NCI-H1417 treated with DMSO at 0.1 percent for 48 hours (cell line): ENCODE data around the gene AMBRA1.
A peak's percentile ranks its signal among the peaks of the same experiment; 100 is the strongest.
"Not testable (repeated sequence)": the region's sequence is repeated elsewhere in the genome, so short reads cannot be mapped to it uniquely, and the experiment has no call there.

Experiments used
- DNase-seq: peaks from one replicate; lab custom pipeline; 2025; lab: John Stamatoyannopoulos, UW

The AMBRA1 gene

DNA sequence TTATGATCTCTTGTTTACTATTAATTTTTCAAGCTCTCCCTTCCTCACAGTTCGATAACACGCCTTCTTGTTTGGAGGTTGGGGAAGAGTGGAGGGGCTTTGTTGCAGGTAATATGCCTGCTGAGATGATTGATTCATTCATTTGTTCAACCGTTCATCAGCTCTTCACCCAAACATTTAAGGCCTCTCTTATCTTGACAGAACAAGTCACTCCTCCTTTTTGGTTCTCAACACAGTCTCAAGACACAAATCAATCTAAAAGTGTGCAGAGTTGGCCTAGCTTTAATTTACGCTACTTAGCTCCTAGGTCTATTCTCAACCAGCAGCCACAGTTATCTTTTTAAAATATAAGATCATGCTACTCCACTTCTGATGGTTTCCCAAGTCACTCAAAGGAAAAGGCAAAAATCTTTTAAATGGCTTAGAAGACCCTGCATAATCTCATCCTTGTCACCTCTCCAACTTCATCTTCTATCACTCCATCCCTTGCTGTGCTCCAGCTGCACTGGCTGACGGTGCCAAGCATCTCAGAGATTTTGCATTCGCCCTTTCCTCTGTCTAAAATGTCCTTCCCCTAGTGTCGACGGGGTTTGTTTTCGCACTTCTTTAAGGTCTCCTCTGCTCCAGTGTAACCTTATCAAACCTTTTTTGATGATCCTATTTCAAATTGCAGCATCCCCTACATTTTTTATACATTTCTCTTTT, 60.3 kb downstream of the AMBRA1 start:
- no peak for DNase-seq

DNA sequence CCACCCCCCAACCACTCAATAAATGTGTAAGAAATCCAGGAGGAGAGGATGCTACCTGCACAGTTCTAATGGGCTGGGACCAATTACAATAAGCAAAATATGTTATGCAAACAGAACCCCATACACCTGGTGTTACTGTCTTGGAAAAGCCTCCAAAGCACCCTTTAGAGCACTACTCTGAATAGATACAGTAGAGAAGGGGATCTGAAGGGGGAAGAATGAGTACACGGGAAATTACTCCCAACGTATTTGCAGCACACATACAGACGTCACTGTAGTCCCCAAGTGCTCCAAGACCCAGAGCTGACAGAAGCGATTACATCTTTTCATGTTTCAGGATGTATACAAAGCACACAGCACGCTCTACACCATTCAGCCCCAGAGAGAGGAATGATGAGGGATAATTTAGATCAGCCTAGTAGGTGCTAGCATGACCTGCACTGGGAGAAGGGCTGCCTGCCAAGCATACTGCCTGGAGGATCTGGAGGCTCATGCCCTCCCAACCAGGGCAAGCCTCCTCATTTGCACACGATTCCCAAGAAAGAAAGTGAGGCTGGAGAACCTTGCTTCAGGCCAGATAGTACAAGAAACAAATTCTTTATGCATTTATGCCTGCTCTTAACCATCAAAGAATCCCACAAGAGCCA, 63.8 kb downstream of the AMBRA1 start:
- no peak for DNase-seq

DNA sequence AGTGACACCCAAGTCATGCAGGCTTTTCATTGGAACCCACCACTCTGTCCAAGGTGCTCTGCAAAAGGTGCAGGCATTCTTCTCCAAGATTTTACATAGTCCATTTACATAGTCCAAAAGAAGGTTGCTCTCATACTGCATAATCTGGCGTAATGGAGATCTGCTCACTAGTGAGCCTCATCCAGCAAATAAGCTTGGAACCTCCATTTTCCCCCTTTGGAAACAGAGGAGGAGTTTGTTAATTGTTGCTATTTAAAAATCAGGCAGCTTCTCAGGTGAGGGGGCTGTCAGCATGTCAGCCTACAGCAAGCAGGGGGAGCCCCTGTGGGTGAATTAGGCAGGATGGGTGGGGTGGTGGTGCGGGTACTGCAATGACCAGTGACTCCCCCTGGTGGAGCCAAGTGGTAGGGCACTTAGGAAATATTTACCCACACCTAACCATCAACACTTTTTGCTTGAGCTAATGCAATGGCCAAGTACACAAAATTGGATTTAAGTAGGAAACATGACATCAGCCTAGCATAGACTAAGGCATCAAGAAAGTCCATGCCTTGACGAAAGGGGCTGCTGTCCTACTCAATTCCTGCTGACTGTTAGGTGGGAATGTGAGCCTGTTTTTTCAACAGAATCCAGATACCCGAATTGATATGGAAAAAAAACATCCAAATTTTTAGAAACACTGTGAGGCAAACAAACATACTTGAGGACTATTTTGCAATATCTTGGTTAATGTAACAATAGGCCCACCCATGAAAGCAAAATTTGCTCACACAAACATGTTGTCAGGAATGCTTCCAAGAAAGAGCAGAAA, 64.5 kb downstream of the AMBRA1 start:
- no peak for DNase-seq

DNA sequence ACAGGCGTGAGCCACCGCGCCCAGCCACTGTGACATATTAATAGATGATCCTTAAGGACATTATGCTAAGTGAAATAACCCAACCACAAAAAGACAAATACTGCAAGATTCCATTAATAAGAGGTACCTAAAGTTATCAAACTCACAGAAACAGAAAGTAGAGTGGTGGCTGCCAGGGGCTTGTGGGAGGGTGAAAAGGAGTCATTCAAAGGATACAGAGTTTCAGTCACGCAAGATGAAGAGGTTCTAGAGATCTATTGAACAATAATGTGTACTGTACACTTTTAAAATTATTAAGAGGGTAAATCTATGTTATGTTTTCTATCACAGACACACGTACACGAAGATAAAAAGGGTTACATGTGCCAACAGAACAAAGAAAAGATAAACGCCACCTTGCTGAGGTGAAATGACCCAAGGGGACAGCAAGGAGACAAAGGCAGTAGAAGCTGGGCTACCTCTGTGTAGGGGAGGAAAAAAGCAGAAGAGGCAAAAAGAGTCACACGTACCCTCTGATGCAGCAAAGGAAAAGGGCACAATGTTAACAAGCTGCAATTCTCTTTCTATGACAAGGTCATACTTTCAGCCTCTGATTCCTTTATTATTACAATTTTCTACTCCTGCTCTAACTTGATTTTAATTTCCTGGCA, 65.3 kb downstream of the AMBRA1 start:
- DNase-seq, result no peak

DNA sequence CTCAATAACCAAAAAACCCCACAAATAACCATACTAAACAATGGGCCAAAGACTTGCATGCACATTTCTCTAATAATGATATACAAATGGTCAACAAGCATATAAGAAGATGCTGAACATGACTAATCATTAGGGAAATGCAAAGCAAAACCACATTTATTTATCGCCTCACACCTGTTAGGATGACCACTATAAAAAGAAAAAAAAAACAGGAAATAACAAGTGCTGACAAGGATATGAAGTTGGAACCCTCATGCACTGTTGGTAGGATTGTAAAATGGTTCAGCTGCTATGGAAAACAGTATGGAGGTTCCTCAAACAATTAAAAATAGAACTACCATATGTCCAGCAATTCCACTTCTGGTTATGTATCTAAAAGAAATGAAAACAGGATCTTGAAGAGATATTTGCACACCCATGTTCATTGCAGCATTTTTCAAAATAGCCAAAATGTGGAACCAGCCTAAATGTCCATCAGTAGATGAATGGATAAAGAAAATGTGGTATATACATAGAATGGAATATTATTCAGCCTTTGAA, 66.2 kb downstream of the AMBRA1 start:
- DNase-seq, result no peak

DNA sequence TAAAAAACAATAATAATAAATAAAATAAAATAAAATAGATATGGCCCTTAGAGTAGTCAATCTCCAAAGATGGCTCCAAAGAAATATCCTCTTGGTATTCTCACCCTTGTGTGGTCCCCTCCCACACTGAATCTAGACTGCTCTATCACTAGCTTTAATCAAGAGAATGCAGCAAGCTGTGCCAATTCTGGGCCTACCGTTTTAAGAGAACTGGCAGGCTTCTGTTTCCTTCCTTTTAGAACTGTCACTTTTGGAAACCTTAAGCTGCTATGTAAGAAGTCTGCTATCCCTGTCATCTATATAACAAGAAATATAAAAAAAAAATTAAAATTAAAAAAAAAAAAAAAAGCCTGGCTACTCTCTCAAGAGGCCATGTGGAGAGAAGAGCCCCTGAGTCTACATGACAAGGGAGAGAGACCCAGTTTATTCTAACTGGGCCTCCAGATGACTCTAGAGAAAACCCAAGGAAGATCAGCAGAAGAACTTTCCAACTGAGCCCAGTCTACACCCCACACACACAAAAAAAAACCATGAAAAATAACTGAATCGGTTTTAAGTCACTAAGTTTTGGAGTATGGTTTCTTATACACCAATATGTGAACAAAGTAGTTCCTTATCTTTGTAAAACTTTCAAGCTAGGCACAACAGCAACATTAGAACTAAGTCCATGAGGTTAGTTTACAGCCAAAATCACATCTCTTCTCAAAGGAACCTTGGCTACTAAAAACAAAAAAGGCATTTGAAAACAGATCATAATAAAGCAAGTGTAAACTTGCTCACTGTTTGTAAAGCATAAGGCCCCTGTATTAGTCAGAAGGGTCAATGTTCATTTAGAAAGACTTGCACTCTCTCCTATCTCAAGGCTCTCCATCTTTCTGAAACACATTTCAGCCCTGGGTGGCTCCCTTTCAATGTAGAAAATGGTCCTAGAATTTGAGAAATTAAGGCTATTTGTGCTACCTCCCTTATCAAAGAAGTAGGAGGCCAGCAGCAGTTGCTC, 67.3 kb downstream of the AMBRA1 start:
- no peak for DNase-seq

DNA sequence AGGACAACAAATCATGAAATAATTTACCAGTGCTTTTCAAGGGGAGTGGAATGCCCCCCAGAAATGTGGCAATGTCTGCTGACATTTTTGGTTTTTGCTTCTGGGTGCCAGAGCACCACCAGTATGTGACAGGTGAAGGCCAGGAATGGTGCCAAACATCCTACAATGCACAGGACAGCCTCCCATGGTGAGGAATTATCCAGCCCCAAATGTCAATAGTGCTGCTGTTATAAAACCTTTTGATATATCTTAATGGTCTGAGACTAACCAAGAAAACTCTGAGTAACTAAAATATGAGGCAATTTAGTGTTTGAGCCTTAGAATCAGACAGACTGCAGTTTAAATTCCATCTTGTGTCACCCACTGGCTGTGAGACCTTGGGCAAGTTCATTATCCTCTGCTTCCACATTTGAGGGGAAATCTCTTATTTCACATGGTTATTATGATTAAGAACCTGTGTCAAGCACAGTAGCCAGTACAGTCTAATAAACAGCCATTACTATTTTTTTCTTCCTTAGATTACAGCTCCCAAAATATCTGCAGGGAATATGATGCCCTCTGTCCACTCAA, 69.5 kb downstream of the AMBRA1 start:
- DNase-seq, result no peak

DNA sequence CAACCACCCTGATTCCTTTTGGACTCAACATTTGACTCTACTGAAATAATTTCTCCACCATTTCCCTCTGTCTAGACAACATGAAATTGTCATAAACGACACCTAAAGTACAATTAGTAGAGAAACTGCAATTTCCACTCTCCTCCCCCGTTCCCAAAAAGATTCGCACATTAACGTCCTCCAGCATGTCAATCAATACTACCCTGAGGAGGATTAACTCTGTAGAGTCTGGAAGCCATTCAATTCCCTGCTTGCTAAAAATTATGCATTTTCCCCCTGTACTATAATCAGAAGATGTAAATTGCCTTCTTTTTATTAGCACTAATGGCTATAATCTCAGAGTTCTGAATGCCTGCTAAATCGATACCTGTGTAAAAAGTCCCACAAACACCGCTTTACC, 70.5 kb downstream of the AMBRA1 start:
- no peak for DNase-seq

DNA sequence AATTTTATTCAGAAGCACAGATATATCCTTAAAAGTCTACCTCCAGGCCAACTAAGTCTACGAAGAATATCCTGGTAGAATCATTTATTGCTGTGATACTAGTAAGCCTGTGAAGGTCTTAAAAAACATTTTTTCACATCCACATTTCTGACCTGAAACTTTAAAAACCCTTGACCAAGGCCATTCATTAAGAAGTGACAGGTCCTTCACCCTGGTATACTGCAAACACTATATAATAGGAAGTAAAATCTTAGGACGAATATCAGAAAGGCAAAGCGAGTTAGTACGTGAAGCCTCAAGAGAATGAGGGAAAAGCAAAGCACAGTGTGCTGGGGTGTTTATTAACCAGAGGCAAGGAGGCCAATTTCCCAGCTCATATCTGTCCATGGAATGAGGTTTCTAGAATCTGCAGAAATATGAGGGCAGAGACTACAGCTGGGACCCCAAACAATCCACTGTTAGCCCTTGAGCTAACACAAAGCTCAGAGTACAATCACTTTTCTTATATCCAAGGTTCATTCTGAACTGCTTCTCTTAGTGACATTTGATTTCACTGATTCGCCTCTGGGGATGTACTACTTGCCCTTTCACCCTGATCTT, 71.0 kb downstream of the AMBRA1 start:
- DNase-seq, result no peak

DNA sequence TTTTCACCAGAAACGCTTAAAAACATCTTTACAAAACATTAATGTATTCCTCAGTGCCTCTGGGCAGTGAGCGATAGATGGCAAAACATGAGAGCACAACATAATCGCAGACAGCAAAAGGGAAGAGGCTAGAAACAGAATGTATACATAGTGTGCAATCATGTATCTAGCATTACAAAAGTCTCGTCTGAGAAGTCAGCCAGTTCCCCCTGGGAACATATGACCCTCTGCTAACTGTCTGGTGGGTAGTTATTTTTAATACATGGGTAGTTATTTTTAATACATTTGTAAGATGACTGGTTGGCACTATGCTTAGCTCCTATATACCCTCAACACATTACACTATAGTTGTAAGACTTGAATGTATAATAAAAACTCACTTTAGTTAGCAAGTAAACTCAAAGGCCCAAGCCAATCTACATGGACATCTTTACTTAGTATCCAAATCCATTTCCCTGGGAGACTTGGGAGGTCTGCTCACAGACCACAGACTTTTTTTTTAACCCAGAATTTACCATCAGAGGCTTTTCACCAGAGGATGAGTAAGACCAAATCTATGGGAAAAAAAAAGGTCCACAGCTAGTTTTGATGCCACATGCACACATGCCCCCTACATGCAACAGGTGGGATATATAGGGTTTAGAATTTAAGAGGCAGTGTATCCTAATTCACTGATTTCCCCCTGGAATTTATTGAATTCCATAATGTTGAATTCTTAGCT, 71.7 kb downstream of the AMBRA1 start:
- no peak for DNase-seq

DNA sequence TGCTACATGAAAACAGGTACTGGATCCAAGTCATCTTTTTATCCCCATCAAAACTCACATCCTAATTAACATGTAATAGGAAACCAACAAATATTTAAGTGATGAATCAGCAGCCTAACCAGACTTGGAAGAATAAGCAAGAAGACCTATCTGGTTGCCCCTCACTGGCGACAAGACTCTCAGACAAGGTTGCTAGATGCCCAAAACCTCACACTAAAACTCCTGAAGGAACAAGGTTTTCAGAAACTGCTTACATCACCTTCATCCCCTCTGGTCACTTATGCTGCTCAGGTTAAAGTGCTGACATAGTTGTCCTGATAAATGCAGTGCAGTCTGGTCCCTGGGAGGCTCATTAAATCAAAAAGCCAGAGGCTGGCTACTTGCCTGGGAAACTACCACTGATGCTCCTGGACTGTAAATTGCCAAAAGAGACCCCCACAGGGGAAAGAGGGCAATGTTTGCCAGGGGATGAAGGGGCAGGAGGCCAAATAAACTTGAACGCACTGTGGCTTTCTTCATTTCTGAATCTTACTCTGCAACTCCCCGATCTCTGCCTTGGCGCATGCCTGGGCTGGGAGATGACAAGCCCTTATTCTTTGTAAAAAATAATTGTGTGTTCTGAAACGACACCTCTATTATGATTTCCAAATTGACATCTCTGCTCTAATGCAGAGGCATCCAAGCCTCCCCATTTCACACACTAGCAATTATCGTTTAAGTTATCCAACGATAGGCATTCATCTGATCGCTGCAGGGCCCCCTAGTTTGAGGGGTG, 72.7 kb downstream of the AMBRA1 start:
- no peak for DNase-seq

DNA sequence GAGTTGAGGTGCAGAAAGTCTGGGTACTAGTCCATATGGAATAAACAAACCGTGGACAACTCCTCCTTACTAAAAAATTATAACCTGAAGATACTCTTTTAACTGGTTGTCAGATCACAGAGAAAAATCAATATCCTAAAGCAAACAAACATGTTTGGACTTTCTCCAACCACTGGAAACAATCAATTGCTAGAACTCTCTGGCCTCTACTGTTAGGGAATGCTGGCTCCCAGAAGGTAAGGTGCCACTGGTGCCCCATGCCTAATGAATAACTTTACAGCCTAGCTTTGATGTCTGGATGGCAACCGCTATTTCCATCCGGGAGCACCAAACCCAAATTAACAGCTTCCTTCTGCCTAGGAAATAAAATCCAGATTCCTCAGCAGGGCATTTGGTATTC, 74.5 kb downstream of the AMBRA1 start:
- DNase-seq, result no peak

DNA sequence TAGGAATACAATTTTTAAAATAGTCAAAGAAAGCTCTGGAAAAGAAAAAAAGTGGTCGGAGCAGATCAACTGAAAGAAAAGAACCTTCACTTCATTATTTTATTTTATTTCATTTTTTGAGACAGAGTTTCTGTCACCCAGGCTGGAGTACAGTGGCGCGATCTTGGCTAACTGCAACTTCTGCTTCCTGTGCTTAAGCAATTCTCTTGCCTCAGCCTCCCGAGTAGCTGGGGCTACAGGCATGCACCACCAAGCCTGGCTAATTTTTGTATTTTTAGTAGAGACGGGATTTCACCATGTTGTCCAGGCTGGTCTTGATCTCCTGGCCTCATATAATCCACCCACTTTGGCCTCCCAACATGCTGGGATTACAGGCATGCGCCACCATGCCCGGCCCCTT, 74.9 kb downstream of the AMBRA1 start:
- DNase-seq, result not testable (repeated sequence)

DNA sequence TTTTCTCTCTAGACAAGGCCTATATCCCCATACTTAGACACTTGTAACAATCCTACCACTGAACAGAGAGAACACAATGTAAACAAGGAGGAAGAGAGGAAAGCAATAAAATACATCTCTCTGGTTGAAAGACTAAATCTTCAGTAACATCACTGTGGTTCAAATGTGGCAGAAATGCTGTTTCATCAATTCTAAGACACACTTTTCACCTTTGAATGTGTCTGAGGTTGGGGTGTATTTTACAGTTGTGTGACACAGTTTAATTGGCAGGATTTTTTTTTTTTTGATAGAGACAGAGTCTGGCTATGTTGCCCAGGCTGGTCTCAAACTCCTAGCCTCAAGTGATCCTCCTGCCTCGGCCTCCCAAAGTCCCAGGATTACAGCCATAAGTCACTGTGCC, 79.5 kb downstream of the AMBRA1 start:
- DNase-seq, result no peak

DNA sequence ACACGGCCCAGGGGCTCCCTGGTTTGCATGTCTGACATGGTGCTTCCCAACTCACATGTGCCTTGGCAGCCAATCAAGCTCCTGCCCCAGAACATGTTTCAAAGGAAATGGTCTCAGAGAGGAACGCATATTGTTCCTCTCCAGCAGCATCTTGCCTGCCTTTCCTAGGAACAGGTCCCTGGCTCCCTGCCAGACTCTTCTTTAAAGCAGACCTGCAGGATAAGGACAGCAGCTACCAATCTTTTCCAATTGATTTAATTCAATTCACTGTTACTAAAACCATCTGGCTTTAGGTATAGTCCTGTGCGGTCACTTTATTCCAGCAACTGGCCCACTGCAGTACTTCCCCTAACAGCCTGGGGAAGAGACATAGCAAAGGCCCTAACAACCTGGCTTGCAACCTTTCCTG, 79.9 kb downstream of the AMBRA1 start:
- DNase-seq, result peak; percentile 19

DNA sequence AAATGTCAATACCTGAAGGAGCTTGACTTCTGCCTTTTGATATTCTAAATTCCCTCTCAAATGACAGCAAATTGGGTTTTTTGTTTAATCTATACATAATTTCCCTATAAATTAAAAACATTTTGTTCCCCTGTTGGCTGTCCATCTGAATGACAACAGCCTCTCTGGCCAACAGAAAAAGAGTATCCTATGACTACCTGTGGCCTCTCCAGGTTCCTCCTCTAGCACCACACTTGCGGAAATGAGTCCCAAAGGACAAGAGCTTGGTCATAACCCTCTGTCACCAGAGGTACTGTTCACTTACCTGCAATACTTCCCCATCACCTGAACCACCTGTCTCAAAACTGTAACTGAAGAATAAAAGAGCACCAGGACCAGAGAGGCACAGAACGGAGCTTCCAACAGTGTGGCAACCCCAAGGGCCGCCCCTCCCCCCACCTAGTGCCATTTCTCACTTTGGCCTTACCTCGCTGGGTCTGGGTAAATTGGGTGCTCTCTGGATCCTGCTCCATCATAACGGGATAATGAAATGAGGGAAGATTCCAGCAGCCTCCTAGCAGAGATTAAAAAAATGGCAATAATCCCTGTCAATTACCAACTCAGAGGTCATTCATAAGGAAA, 81.5 kb downstream of the AMBRA1 start:
- no peak for DNase-seq

DNA sequence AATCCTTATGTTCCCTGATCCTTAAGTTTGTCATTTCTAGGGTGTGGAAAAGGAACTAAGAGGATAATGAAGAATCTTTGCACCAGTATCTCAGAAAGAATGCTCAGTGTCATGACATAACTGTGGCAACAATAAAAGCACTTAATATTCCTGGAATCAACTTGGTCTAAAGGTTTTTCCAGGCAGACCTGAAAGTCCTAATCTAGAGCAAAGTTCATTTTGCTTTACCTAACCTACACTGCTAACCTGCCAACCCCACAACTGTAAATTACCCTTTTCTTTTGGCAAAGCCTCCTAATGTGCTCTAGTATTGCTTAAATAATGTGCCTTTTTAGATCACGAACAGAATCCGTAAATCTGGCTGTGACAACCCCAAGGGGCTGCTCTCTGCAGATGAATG, 82.5 kb downstream of the AMBRA1 start:
- DNase-seq, result no peak

DNA sequence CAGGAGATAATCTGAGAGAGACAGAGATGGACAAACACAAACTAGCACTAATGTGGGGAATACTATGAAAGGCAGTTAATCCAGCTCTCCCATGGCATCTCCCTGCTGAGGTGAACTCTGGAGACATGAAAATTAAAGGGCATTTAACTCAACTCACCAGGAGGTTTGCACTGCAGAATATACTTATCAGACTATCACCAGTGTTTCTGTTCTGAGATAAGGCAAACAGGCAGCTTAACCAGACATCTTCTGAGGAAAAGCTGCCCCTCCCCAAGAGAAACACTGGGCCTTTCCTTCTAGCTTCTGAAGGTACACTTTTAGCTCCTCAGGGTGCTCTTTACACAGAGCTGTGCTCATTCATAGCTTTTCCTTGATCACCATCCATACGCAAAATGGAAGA, 85.5 kb downstream of the AMBRA1 start:
- no peak for DNase-seq

DNA sequence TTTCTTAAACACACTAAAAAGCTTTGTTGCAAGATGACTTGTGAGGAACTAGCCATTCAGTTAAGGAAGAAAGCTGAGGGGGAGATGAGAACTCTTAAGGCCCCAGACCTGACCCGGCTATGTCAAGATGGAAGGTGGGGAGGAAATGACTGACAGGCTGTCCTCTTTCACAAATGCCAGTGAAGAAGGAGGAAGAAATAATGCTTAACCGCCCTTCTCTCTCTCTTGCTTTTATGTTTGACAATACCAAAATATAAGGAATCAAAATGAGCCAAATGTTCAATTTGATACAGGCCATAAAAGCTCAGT, 87.4 kb downstream of the AMBRA1 start:
- no peak for DNase-seq
